IMR-90 (cell line): ENCODE measurements around the gene DYNLT2B. TPM values are rescaled to one million over a fixed set of nuclear protein-coding genes. Genes with fewer than 3 reads are reported as not detected.

ENCODE experiments used
- ATAC-seq: fragments of 200-7000 bp; cut with Tn5 transposase; 2 replicates; pipeline ENCODE4 v1.9.1; 2020; ENCODE audit warnings: low read depth, mild to moderate bottlenecking, moderate library complexity
- BruUV-seq: library from RNA; stranded (reverse); fragments of 400-500 nt; replicated peaks from 2 replicates; lab custom pipeline; 2021; lab: Mats Ljungman, UMichigan
- CTCF ChIA-PET: fragments of 300-600 bp; formaldehyde crosslinking; extraction: SDS; loops from one replicate; lab custom pipeline; 2021; ENCODE audit warnings: antibody characterized with exemption; lab: Yijun Ruan, JAX
- POLR2A ChIA-PET: fragments of 300-600 bp; sonication (Branson Sonifier 250); formaldehyde crosslinking; loops from one replicate; lab custom pipeline; 2022; ENCODE audit warnings: antibody characterized with exemption; ENCODE audit not compliant: unreplicated experiment; lab: Charles Lee
- DNase-seq: peaks from one replicate; pipeline ENCODE4 v3.0.0; 2013
- H2AFZ ChIP-seq: replicated peaks from 2 replicates; pipeline ENCODE3; 2013; ENCODE audit warnings: low read length, mild to moderate bottlenecking; ENCODE audit not compliant: poor library complexity
- H2AK5ac ChIP-seq: 2 replicates; pipeline ENCODE4 v1.6.1; 2013; ENCODE audit warnings: low read depth, low read length, inconsistent platforms
- H2AK9ac ChIP-seq: replicated peaks from 2 replicates; pipeline ENCODE3; 2013; ENCODE audit warnings: mild to moderate bottlenecking, low read depth, low read length, moderate library complexity; ENCODE audit not compliant: poor library complexity
- H2BK120ac ChIP-seq: 2 replicates; pipeline ENCODE4 v1.6.1; 2013; ENCODE audit warnings: low read depth, low read length, inconsistent platforms
- H2BK15ac ChIP-seq: 3 replicates; pipeline ENCODE4 v1.6.1; 2013; ENCODE audit warnings: low read depth, low read length, inconsistent platforms
- H2BK20ac ChIP-seq: 2 replicates; pipeline ENCODE4 v1.6.1; 2013; ENCODE audit warnings: low read depth, mild to moderate bottlenecking, inconsistent platforms, low read length, moderate library complexity
- H2BK5ac ChIP-seq: 2 replicates; pipeline ENCODE4 v1.6.1; 2013; ENCODE audit warnings: mild to moderate bottlenecking, low read depth, low read length, inconsistent platforms; ENCODE audit not compliant: poor library complexity, severe bottlenecking
- H3K14ac ChIP-seq: replicated peaks from 2 replicates; pipeline ENCODE4 v1.6.1; 2013; ENCODE audit warnings: low read depth, low read length, inconsistent platforms
- H3K18ac ChIP-seq: 2 replicates; pipeline ENCODE4 v1.6.1; 2013; ENCODE audit warnings: low read depth, low read length, control low read depth
- H3K23ac ChIP-seq: 2 replicates; pipeline ENCODE4 v1.6.1; 2013; ENCODE audit warnings: low read depth, low read length, inconsistent platforms
- H3K27ac ChIP-seq: 2 replicates; pipeline ENCODE4 v1.5.1; 2013; ENCODE audit warnings: mild to moderate bottlenecking, control low read depth, low read length; ENCODE audit not compliant: insufficient read depth
- H3K27me3 ChIP-seq: 2 replicates; pipeline ENCODE4 v1.6.1; 2013; ENCODE audit warnings: low read length; ENCODE audit not compliant: control insufficient read depth, insufficient read depth
- H3K36me3 ChIP-seq: 2 replicates; pipeline ENCODE4 v1.6.1; 2013; ENCODE audit warnings: low read length, mixed read lengths; ENCODE audit not compliant: control insufficient read depth, insufficient read depth
- H3K4ac ChIP-seq: 2 replicates; pipeline ENCODE4 v1.6.1; 2013; ENCODE audit warnings: low read depth, low read length, inconsistent platforms
- H3K4me1 ChIP-seq: 2 replicates; pipeline ENCODE4 v1.6.1; 2013; ENCODE audit warnings: low read length, mixed read lengths; ENCODE audit not compliant: control insufficient read depth, insufficient read depth
- H3K4me2 ChIP-seq: 2 replicates; pipeline ENCODE4 v1.6.1; 2013; ENCODE audit warnings: low read depth, mild to moderate bottlenecking, control low read depth, low read length, moderate library complexity
- H3K4me3 ChIP-seq: 2 replicates; pipeline ENCODE4 v1.5.1; 2013; ENCODE audit warnings: low read depth, mild to moderate bottlenecking, control low read depth, low read length, moderate library complexity; ENCODE audit not compliant: insufficient read depth
- H3K56ac ChIP-seq: 2 replicates; pipeline ENCODE4 v1.6.1; 2013; ENCODE audit warnings: low read length, inconsistent platforms; ENCODE audit not compliant: insufficient read depth; ENCODE audit errors: extremely low read depth
- H3K79me1 ChIP-seq, 2 experiments: 2 replicates each; pipeline ENCODE4 v1.6.1; 2013; ENCODE audit warnings: low read length in 2 of 2, inconsistent platforms in 1 of 2, low read depth in 1 of 2
- H3K9ac ChIP-seq: 2 replicates; pipeline ENCODE4 v1.6.1; 2013; ENCODE audit warnings: low read depth, low read length, control low read depth
- H3K9me1 ChIP-seq: 2 replicates; pipeline ENCODE4 v1.6.1; 2013; ENCODE audit warnings: low read length, inconsistent platforms; ENCODE audit not compliant: insufficient read depth
- H3K9me3 ChIP-seq: 2 replicates; pipeline ENCODE4 v1.6.1; 2013; ENCODE audit warnings: low read length; ENCODE audit not compliant: control insufficient read depth, insufficient read depth
- H4K20me1 ChIP-seq: 2 replicates; pipeline ENCODE4 v1.6.1; 2013; ENCODE audit warnings: low read length, inconsistent platforms; ENCODE audit not compliant: insufficient read depth
- H4K5ac ChIP-seq: 2 replicates; pipeline ENCODE4 v1.6.1; 2013; ENCODE audit warnings: mild to moderate bottlenecking, low read depth, low read length, control low read depth
- H4K8ac ChIP-seq, 2 experiments: 2 replicates each; pipeline ENCODE4 v1.6.1; 2013; ENCODE audit warnings: low read depth in 2 of 2, low read length in 2 of 2, control low read depth in 1 of 2, inconsistent platforms in 1 of 2
- H4K91ac ChIP-seq: 2 replicates; pipeline ENCODE4 v1.6.1; 2013; ENCODE audit warnings: low read depth, low read length, inconsistent platforms; ENCODE audit not compliant: insufficient read depth
- BHLHE40 ChIP-seq: fragments of 150-350 bp; IDR thresholded peaks from 2 replicates; pipeline ENCODE4 v1.6.1; 2016; ENCODE audit warnings: mild to moderate bottlenecking, low read depth, low read length
- CEBPB ChIP-seq: IDR thresholded peaks from 2 replicates; pipeline ENCODE4 v1.6.1; 2012; ENCODE audit warnings: low read depth, low read length, improper control_type of control experiment
- CHD1 ChIP-seq: IDR thresholded peaks from 2 replicates; pipeline ENCODE4 v1.6.1; 2012; ENCODE audit warnings: low read depth, low read length, improper control_type of control experiment
- CTCF ChIP-seq: conservative IDR thresholded peaks from 2 replicates; pipeline ENCODE4 v1.5.1; 2012; ENCODE audit warnings: mild to moderate bottlenecking, low read depth, low read length, improper control_type of control experiment
- FOS ChIP-seq: fragments of 150-350 bp; IDR thresholded peaks from 2 replicates; pipeline ENCODE4 v1.6.1; 2016; ENCODE audit warnings: low read depth, low read length
- MAFK ChIP-seq: IDR thresholded peaks from 2 replicates; pipeline ENCODE4 v1.6.1; 2012; ENCODE audit warnings: low read depth, low read length, improper control_type of control experiment
- MAZ ChIP-seq: IDR thresholded peaks from 2 replicates; pipeline ENCODE4 v1.6.1; 2012; ENCODE audit warnings: low read depth, mild to moderate bottlenecking, low read length, improper control_type of control experiment, moderate library complexity, borderline replicate concordance
- MXI1 ChIP-seq: IDR thresholded peaks from 2 replicates; pipeline ENCODE4 v1.6.1; 2012; ENCODE audit warnings: low read depth, mild to moderate bottlenecking, low read length, moderate library complexity, borderline replicate concordance
- NFE2L2 ChIP-seq: fragments of 150-350 bp; IDR thresholded peaks from 2 replicates; pipeline ENCODE4 v1.6.1; 2016; ENCODE audit warnings: low read depth, mild to moderate bottlenecking, low read length
- POLR2A ChIP-seq: IDR thresholded peaks from 2 replicates; pipeline ENCODE4 v1.6.1; 2012; ENCODE audit warnings: mild to moderate bottlenecking, low read depth, low read length
- RAD21 ChIP-seq: IDR thresholded peaks from 2 replicates; pipeline ENCODE4 v1.6.1; 2012; ENCODE audit warnings: low read length, improper control_type of control experiment
- RCOR1 ChIP-seq: IDR thresholded peaks from 2 replicates; pipeline ENCODE4 v1.6.1; 2012; ENCODE audit warnings: mild to moderate bottlenecking, low read length, improper control_type of control experiment; ENCODE audit not compliant: insufficient replicate concordance
- RFX5 ChIP-seq: IDR thresholded peaks from 2 replicates; pipeline ENCODE4 v1.8.0; 2012; ENCODE audit warnings: low read depth, mild to moderate bottlenecking, low read length, moderate library complexity
- SMC3 ChIP-seq: fragments of 150-350 bp; IDR thresholded peaks from 2 replicates; pipeline ENCODE4 v1.6.1; 2016; ENCODE audit warnings: low read depth, mild to moderate bottlenecking, antibody characterized with exemption, low read length, moderate library complexity
- USF2 ChIP-seq: fragments of 150-350 bp; IDR thresholded peaks from 2 replicates; pipeline ENCODE4 v1.6.1; 2017; ENCODE audit warnings: mild to moderate bottlenecking, antibody characterized with exemption, low read length, low read depth
- WGBS, 2 experiments: methylation state at CpG; one replicate each; pipeline versions ENCODE4 v1.1.5 to v1.1.7; 2013; ENCODE audit warnings: missing lambda C conversion rate in 2 of 2; ENCODE audit not compliant: insufficient read length in 1 of 2; ENCODE audit errors: extremely low coverage in 2 of 2; 5-methylcytosine and 5-hydroxymethylcytosine counted together
- dilution Hi-C: fragments of 300-500 bp; cut with HindIII; formaldehyde crosslinking; loops from one replicate; pipeline ENCODE4 v1.14.3; 2018; ENCODE audit warnings: low sequenced_read_pairs; ENCODE audit not compliant: unreplicated experiment
- in situ Hi-C: fragments of 300-500 bp; cut with MboI; formaldehyde crosslinking; loops from 3 replicates; pipeline ENCODE4 v1.14.3; 2019; ENCODE audit warnings: low sequenced_read_pairs, inconsistent platforms, mixed read lengths
- intact Hi-C: fragments of 100-400 bp; cut with micrococcal nuclease; formaldehyde crosslinking; loops from 2 replicates; pipeline ENCODE4 v1.10.0; 2022
- polyA plus RNA-seq, 3 experiments: library from polyadenylated mRNA; depleted of rRNA; stranded (reverse); fragments of >200 nt; gene quantifications; 2 replicates each; pipeline ENCODE4 v1.2.3, GENCODE V29; 2012; ENCODE audit warnings: low replicate concordance in 1 of 3
- total RNA-seq: library from RNA; depleted of rRNA; stranded (reverse); fragments of >200 nt; gene quantifications from 2 replicates; pipeline ENCODE4 v1.2.3, GENCODE V29; 2012
- TF ChIP-seq, protein P1 (sequence below): fragments of 150-350 bp; IDR thresholded peaks from 2 replicates; pipeline ENCODE4 v1.6.1; 2016; ENCODE audit warnings: low read depth, mild to moderate bottlenecking, low read length, moderate library complexity, borderline replicate concordance

The DYNLT2B gene
- total and polyA plus RNA-seq, 2 of the 4 experiments (the other 2 are of a cell fraction), result 2.2 to 6.0 TPM

GRCh38 chr3:196365736-196366135 lies 47.7 kb upstream of the DYNLT2B start:
- TF ChIP-seq MXI1 (no peak), POLR2A (no peak), CTCF (no peak), MAFK (no peak), CHD1 (no peak), SMC3 (no peak), MAZ (no peak), CEBPB (no peak), RFX5 (no peak), FOS (no peak), RCOR1 (no peak), BHLHE40 (no peak), RAD21 (no peak), USF2 (no peak), NFE2L2 (no peak)
- TF ChIP-seq, protein P1, sequence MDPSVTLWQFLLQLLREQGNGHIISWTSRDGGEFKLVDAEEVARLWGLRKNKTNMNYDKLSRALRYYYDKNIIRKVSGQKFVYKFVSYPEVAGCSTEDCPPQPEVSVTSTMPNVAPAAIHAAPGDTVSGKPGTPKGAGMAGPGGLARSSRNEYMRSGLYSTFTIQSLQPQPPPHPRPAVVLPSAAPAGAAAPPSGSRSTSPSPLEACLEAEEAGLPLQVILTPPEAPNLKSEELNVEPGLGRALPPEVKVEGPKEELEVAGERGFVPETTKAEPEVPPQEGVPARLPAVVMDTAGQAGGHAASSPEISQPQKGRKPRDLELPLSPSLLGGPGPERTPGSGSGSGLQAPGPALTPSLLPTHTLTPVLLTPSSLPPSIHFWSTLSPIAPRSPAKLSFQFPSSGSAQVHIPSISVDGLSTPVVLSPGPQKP, result no peak
- no peaks in the 10 kb centered on the region for H3K9me3 ChIP-seq
- H3K4me1 ChIP-seq, result peaks cover 3% of the 10 kb centered on the region; the same call in 1 of the 2 replicates
- peaks cover 4 to 10% of the 10 kb centered on the region in 2 experiments; a peak in 2 of 4 replicates for H3K79me1 ChIP-seq
- H3K18ac ChIP-seq, result no peak overlapping the region
- DNase-seq (no peak), ATAC-seq (no peak)
- H3K36me3 ChIP-seq, result peaks cover 26% of the 10 kb centered on the region
- H2BK20ac ChIP-seq, result no peak overlapping the region
- H3K14ac ChIP-seq, result no peak overlapping the region
- WGBS, 2 experiments, result no CpG with 5 or more reads among the region's 4 CpGs
- no peak overlapping the region for H3K4me2 ChIP-seq
- no TSS peak for BruUV-seq
- ChIA-PET CTCF (no interaction called here), POLR2A (no interaction called here)
- H3K9ac ChIP-seq, result no peak overlapping the region
- H4K20me1 ChIP-seq, result no peaks in the 10 kb centered on the region; the same call in 1 of the 2 replicates
- H3K23ac ChIP-seq, result no peak overlapping the region
- H2BK15ac ChIP-seq, result no peak overlapping the region
- no peak overlapping the region for H3K4me3 ChIP-seq
- H4K5ac ChIP-seq, result no peak overlapping the region
- H2BK5ac ChIP-seq, result no peak overlapping the region
- dilution Hi-C loops (no loop called here), in situ Hi-C loops (no loop called here), intact Hi-C loops (no loop called here)
- H3K27ac ChIP-seq, result no peak overlapping the region
- H2BK120ac ChIP-seq, result no peak overlapping the region
- no peak overlapping the region for H4K91ac ChIP-seq
- H2AK5ac ChIP-seq, result no peak overlapping the region
- H3K9me1 ChIP-seq, result no peaks in the 10 kb centered on the region; the same call in 1 of the 2 replicates
- H4K8ac ChIP-seq, result no peak overlapping the region
- no peak overlapping the region for H2AK9ac ChIP-seq
- H2AFZ ChIP-seq, result no peak overlapping the region
- no peaks in the 10 kb centered on the region for H3K27me3 ChIP-seq
- H3K56ac ChIP-seq, result no peak overlapping the region
- no peak overlapping the region for H3K4ac ChIP-seq
